ENCODE measurements around the gene POMZP3. TPM values are rescaled to one million over a fixed set of nuclear protein-coding genes. Genes with fewer than 3 reads are reported as not detected.
"Not testable (repeated sequence)": the region's sequence is repeated elsewhere in the genome, so short reads cannot be mapped to it uniquely, and the experiment has no call there.

Gene POMZP3
- total RNA-seq, result 10 to 100 TPM in 2 of 4 donors, 1 to 10 TPM in 2; 1.5 to 38.2 (median 9.3) TPM

DNA sequence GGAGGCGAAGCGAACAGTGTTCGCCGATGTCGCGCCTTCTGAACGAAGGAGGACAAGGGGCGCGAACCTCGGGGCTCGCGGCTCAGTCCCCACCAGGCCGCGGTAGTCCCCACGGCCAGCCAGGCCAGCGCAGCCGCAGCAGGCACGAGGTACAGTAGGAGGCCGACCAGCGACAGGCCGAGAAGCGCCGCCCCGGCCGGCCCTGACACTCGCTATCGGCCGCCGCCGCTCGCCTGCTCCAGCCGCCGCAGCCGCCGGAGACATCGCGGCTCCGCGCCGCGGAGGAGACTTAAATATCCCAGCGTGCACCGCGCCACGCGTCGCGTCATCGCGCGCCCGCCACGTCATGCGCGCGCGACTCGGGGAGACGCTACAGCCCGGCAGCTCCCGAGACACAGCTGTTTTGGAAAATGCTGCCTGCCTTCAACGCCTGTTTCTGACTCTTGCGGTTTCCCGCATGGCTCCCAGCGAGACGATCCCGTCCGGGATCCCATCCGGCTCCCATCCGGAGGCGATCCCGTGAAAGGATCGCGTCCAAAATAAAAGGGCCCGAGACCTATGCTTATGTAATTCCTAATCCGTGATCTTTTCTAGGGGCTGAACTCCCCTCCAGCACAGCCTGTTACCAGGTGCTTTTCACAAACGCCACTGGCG is at the start of gene POMZP3:
Gene POMZP3 (minus strand): TSS at position 291 of the 654 bp plus-strand sequence. CDS start 1,215 bp downstream, outside the sequence.
- WGBS, 2 donors (ENCODE audit: low coverage in 1 of 2), result no CpG with 5 or more reads among the region's 78 CpGs
- H3K4me1 ChIP-seq; H3K9me3 ChIP-seq; in situ Hi-C loops (cut with MboI; ENCODE audit: low pct_ligation_motif_present in 1 of 4, low pct_unique_long_range_greater_than_20kb in 1 of 4, low sequenced_read_pairs in 3 of 4); intact Hi-C loops (cut with DNase I; ENCODE audit: low total_unique reads); H3K27me3 ChIP-seq; H3K36me3 ChIP-seq: not testable (repeated sequence)
- TF ChIP-seq POLR2A (IDR thresholded peaks at IDR 0.05) (peak; percentile 85), POLR2AphosphoS5 (IDR thresholded peaks at IDR 0.05) (peak in 2 of 3 donors; percentile 57 to 77)
- DNase-seq, result peak; percentile 14
- H3K4me3 ChIP-seq, result peak within 1 kb of the TSS; percentile 44 to 69 (median 61)
- H3K27ac ChIP-seq, result peak within 1 kb of the TSS; percentile 78 to 90 (median 90)

DNA sequence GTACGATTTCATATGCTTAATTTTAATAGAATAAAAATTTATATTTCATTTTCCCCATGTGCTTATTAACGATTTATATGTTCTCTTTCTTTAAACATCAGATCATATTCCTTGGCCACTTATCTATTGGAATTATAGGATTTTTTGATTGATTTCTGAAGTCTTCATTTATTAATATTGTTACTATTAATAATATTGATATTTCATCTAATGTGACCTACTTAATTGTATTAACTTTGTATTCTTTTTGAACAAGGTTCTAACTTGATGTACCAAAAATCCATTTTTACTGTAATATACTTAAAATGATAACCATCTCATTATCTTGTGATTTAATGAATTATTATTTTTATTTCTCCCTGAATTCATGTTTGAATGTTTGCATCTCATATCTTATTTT is 48.7 kb upstream of the POMZP3 start:
- intact Hi-C loops (cut with DNase I; ENCODE audit: low total_unique reads), result not testable (repeated sequence)

DNA sequence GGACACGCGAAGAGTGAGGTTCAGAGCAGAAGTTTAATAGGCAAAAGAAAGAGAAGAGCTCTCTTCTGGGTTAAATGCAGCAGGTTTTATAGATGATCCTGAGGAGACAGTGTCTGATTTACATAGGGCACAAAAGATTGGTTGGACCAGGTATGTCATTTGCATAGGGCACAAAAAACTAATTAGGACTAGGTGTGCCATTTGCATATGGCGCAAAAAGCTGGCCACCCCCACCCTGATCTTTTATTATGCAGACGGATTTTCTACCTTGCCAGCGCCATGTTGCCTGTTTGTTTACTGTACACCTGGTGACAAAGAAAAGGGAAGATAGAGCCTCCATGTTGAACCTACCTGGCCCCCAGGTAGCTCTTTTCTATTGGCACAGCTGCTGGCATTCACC is 46.3 kb upstream of the POMZP3 start:
- intact Hi-C loops (cut with DNase I; ENCODE audit: low total_unique reads); H3K4me1 ChIP-seq; DNase-seq; H3K36me3 ChIP-seq; H3K9me3 ChIP-seq; H3K4me3 ChIP-seq; H3K27me3 ChIP-seq; in situ Hi-C loops (cut with MboI; ENCODE audit: low pct_ligation_motif_present in 1 of 4, low pct_unique_long_range_greater_than_20kb in 1 of 4, low sequenced_read_pairs in 3 of 4); H3K27ac ChIP-seq: not testable (repeated sequence)
- 93% methylated on average over 5 of the region's 5 CpGs; no CpG with 5 or more reads in 1 of the 2 donors for WGBS, 2 donors (ENCODE audit: low coverage in 1 of 2)

More for the DNA sequence above, 48.7 kb upstream of the POMZP3 start:
- H3K9me3 ChIP-seq; H3K27ac ChIP-seq; DNase-seq; H3K36me3 ChIP-seq; H3K4me3 ChIP-seq; H3K4me1 ChIP-seq; H3K27me3 ChIP-seq; in situ Hi-C loops (cut with MboI; ENCODE audit: low pct_ligation_motif_present in 1 of 4, low pct_unique_long_range_greater_than_20kb in 1 of 4, low sequenced_read_pairs in 3 of 4): not testable (repeated sequence)
- 56 to 91% methylated on average over 2 of the region's 2 CpGs for WGBS, 2 donors (ENCODE audit: low coverage in 1 of 2)

DNA sequence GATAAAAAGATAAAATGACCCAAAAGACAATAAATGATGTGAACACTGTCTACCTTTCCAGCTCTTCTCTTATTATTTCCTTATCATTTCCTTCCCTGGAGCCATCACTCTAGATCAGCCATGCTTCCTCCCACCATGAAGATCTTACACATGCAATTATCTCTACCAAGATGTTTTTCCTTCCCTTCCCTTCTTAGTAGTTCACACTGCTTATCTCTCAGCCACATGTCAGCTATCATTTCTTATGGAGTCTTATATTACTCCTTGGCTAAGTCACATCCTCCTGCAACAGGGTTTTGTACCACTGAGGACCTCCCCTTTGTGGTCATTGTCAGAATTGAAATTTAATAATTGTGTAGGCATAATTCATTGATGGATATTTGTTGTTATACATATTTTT is 32.1 kb upstream of the POMZP3 start:
- H3K9me3 ChIP-seq; H3K36me3 ChIP-seq; H3K27me3 ChIP-seq; in situ Hi-C loops (cut with MboI; ENCODE audit: low pct_ligation_motif_present in 1 of 4, low pct_unique_long_range_greater_than_20kb in 1 of 4, low sequenced_read_pairs in 3 of 4); H3K4me1 ChIP-seq; intact Hi-C loops (cut with DNase I; ENCODE audit: low total_unique reads); H3K4me3 ChIP-seq; H3K27ac ChIP-seq; DNase-seq: not testable (repeated sequence)

DNA sequence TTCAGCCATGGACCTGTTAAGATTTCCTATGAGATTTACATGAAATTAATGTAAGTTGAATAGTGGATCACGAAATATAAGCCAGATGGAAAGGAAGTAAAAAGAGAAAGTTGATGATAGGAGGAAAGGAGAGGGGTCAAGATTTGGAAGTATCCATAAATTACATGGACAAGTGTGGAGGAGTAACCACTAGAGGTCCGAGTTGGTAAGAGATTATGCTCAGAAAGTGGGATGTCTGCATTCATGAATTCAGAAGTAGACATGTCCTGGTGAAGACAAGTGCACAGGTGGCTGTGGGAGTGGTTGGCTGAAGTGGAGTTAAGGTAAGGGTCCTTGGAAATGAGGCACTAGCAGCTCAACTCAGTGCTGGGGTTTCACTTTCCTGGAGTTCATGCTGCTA is 29.3 kb upstream of the POMZP3 start:
- H3K4me3 ChIP-seq; intact Hi-C loops (cut with DNase I; ENCODE audit: low total_unique reads); H3K36me3 ChIP-seq; in situ Hi-C loops (cut with MboI; ENCODE audit: low pct_ligation_motif_present in 1 of 4, low pct_unique_long_range_greater_than_20kb in 1 of 4, low sequenced_read_pairs in 3 of 4); H3K27me3 ChIP-seq; H3K27ac ChIP-seq; H3K4me1 ChIP-seq; DNase-seq; H3K9me3 ChIP-seq: not testable (repeated sequence)
- 62 to 64% methylated on average over 2 of the region's 2 CpGs for WGBS, 2 donors (ENCODE audit: low coverage in 1 of 2)

DNA sequence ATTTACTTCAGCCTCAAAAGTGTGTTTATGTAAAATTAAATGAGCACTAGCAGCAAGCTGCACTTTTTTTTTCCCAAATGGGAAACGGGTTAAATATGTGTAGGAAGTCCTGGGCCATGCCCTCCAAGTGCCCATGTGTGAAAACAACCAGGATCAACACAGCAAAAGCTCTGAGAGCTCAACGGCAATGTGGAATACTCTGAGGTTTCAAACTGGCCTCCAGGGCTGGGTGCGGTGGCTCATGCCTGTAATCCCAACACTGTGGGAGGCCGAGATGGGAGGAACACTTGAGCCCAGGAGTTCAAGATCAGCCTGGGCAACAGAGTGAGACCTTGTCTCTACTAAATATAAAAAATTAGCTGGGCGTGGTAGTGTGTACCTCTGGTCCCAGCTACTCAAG is 15.5 kb upstream of the POMZP3 start:
- H3K27ac ChIP-seq; H3K27me3 ChIP-seq; DNase-seq; intact Hi-C loops (cut with DNase I; ENCODE audit: low total_unique reads); H3K4me1 ChIP-seq; H3K4me3 ChIP-seq; H3K36me3 ChIP-seq; in situ Hi-C loops (cut with MboI; ENCODE audit: low pct_ligation_motif_present in 1 of 4, low pct_unique_long_range_greater_than_20kb in 1 of 4, low sequenced_read_pairs in 3 of 4); H3K9me3 ChIP-seq: not testable (repeated sequence)
- WGBS, 2 donors (ENCODE audit: low coverage in 1 of 2), result no CpG with 5 or more reads among the region's 5 CpGs

DNA sequence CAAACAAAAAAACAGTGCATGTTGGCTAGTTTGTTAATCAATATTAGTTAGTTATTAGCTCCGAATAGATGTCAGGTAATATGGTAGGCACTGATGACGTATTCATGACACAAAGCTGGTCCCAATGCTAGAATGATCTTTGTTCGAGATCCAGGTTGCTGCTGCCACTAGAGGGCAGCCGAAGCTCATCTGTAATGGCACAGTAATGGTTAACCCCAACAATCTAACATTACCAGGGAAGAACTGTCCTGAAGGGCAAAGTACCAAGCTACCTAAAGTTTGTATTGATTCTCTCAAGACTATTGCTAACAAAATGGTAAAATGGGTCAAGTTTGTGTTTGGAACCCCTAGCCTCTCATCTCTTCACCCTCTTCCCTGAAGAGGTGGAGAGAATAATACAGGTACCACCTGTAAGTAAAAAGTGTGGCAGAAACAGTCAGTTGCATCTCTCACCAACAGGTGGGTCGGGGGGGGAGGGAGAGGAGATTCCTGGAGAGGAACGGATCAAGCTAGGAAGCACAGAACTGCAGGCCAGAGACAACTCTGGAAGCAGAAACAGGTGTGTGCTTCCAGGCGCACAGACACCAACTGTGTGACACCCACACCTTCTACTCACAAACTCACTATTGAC is 10.1 kb upstream of the POMZP3 start:
- in situ Hi-C loops (cut with MboI; ENCODE audit: low pct_ligation_motif_present in 1 of 4, low pct_unique_long_range_greater_than_20kb in 1 of 4, low sequenced_read_pairs in 3 of 4); H3K36me3 ChIP-seq; H3K4me3 ChIP-seq; H3K27ac ChIP-seq; intact Hi-C loops (cut with DNase I; ENCODE audit: low total_unique reads); H3K27me3 ChIP-seq; DNase-seq; H3K9me3 ChIP-seq; H3K4me1 ChIP-seq: not testable (repeated sequence)
- TF ChIP-seq, protein P1, sequence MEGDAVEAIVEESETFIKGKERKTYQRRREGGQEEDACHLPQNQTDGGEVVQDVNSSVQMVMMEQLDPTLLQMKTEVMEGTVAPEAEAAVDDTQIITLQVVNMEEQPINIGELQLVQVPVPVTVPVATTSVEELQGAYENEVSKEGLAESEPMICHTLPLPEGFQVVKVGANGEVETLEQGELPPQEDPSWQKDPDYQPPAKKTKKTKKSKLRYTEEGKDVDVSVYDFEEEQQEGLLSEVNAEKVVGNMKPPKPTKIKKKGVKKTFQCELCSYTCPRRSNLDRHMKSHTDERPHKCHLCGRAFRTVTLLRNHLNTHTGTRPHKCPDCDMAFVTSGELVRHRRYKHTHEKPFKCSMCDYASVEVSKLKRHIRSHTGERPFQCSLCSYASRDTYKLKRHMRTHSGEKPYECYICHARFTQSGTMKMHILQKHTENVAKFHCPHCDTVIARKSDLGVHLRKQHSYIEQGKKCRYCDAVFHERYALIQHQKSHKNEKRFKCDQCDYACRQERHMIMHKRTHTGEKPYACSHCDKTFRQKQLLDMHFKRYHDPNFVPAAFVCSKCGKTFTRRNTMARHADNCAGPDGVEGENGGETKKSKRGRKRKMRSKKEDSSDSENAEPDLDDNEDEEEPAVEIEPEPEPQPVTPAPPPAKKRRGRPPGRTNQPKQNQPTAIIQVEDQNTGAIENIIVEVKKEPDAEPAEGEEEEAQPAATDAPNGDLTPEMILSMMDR (IDR thresholded peaks at IDR 0.05), result peak in 3 of 5 experiments; percentile 31 to 41 (median 36)
- WGBS, 2 donors (ENCODE audit: low coverage in 1 of 2), result 17 to 26% methylated on average over 2 to 7 of the region's 7 CpGs

DNA sequence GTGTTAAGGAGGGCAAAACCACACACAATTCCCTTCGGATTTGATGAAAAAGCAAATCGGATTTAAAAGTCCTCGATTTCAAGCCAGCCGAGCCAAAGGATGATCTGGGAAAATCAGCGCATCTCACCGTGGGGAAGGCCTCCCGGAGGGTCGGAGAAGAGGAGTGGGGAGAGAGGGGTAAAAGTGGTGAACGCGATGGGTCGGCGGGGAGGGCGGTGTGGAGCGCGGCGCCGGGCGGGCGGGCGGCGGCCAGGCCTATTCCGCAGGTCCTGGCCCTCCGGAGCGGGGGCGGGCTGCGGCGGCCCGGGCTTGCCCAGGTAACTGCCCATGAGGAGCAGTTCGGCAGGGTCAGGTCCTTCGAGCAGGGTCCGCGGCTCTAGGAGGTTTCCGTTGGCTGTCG is 498 bp downstream of the POMZP3 start:
- in situ Hi-C loops (cut with MboI; ENCODE audit: low pct_ligation_motif_present in 1 of 4, low pct_unique_long_range_greater_than_20kb in 1 of 4, low sequenced_read_pairs in 3 of 4); H3K27me3 ChIP-seq; H3K36me3 ChIP-seq; H3K9me3 ChIP-seq; intact Hi-C loops (cut with DNase I; ENCODE audit: low total_unique reads); H3K4me1 ChIP-seq: not testable (repeated sequence)
- WGBS, 2 donors (ENCODE audit: low coverage in 1 of 2), result 0 to 1% methylated on average over 4 to 17 of the region's 34 CpGs
- DNase-seq, result peak; percentile 12
- H3K4me3 ChIP-seq, result peak overlapping the region; percentile 29 to 69 (median 48)
- H3K27ac ChIP-seq, result peak overlapping the region; percentile 55 to 90 (median 90)

DNA sequence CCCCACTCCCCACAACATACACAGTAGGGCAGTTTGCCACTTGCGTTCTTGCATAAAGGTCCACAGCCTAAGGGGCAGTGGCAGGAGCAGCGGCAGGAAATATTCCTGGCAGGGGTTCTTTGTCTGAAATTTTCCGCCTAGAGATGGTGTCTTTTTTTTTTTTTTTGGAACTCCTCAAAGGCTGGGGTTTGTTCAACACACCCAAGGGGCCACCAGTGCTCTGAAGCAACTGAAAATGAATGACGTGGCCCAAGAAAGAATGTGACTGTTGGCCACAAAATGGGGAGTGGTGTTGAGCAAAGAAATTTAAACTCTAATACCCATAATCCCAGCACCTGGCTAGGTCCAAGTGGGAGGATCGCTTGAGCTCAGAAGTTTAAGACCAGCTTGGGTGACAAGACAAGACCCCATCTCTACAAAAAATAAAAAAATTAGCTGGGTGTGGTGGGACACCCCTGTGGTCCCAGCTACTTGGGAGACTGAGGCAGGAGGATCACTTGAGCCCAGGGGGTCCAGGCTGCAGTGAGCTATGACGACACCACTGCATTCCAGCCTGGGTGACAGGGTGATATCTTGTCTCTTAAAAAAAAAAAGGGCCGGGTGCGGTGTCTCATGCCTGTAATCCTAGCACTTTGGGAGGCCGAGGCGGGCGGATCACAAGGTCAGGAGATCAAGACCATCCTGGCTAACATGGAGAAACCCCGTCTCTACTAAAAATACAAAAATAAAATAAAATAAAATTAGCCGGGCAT is 7.5 kb downstream of the POMZP3 start:
- H3K27me3 ChIP-seq; H3K27ac ChIP-seq; H3K9me3 ChIP-seq; intact Hi-C loops (cut with DNase I; ENCODE audit: low total_unique reads); DNase-seq; H3K36me3 ChIP-seq; H3K4me1 ChIP-seq; H3K4me3 ChIP-seq; in situ Hi-C loops (cut with MboI; ENCODE audit: low pct_ligation_motif_present in 1 of 4, low pct_unique_long_range_greater_than_20kb in 1 of 4, low sequenced_read_pairs in 3 of 4): not testable (repeated sequence)
- WGBS, 2 donors (ENCODE audit: low coverage in 1 of 2), result 91% methylated on average over 4 of the region's 13 CpGs; no CpG with 5 or more reads in 1 of the 2 donors

Measured in transverse colon (tissue), 4 donors.